G401 (cell line): ENCODE measurements around the gene IQSEC1. TPM values are rescaled to one million over a fixed set of nuclear protein-coding genes. Genes with fewer than 3 reads are reported as not detected.
"Not testable (repeated sequence)": the region's sequence is repeated elsewhere in the genome, so short reads cannot be mapped to it uniquely, and the experiment has no call there.

Experiments used
- DNase-seq: peaks from one replicate; pipeline ENCODE4 v3.0.0-alpha.2; 2015; ENCODE audit warnings: low spot score
- in situ Hi-C: cut with HindIII; loops from 2 replicates; pipeline ENCODE4 v1.10.0; 2016; ENCODE audit warnings: low sequenced_read_pairs, mixed read lengths
- total RNA-seq: library from RNA; depleted of rRNA; stranded (reverse); fragments of >200 nt; shearing (Covaris generic); gene quantifications from 2 replicates; pipeline ENCODE4 v1.2.3, GENCODE V29; 2014; rRNA removed

The IQSEC1 gene
- total RNA-seq, 1 experiment from 2014 or later, result 10.7 TPM

DNA sequence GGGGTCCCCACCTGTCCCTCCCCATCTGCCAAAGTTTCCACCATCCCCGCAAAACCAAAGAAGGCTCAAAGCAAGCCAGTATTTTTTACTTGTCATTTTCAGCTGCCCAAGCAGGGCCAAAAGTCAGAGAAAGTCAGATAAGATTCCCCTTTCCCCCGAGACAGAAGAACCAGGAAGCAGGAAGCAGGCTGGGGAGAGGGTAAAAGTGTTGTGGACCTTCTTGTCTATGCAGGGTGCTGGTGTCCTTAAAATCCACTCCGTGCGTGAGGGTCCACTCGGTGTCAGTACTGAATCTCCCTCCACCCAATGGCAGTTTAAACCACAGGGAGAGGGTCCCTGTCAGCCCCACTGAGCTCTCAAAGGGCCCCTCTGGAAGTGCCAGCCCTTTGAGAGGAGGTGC, 211.6 kb downstream of the IQSEC1 start:
- DNase-seq, result no peak
- in situ Hi-C loops, result no loop called here

DNA sequence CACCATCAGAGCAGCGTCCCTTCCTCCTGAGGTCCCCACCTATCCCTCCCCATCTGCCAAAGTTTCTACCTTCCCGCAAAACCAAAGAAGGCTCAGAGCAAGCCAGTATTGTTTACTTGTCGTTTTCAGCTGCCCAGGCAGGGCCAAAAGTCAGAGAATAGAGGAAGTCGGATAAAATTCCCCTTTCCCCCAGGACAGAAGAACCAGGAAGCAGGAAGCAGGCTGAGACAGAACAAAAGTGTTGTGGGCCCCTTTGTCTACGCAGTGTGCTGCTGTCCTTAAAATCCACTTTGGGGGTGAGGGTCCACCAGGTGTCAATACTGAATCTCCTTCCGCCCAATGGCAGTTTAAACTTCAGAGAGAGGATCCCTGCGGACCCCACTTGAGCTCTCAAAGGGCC, 213.4 kb downstream of the IQSEC1 start:
- in situ Hi-C loops, result no loop called here
- DNase-seq, result no peak

DNA sequence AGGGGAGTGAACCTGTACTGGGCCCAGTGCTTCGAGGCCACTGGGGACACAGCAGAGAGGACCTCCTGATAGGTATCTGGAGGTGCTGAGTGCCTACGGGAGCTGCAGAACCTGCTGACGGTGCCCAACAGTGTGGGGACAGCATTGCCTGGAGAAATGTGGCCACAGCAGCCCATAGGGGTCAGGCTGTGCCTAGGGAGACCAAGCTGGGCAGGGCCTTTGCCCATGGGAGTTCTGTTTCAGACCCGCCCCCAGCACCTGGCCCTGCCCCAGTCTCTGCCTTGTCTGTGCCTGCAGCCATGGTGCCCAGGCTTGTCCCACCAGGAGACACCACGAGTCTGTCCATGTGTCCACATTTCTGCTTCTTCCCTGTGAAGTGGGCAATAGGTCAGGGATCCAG, 216.6 kb downstream of the IQSEC1 start:
- DNase-seq, result no peak
- in situ Hi-C loops, result no loop called here

DNA sequence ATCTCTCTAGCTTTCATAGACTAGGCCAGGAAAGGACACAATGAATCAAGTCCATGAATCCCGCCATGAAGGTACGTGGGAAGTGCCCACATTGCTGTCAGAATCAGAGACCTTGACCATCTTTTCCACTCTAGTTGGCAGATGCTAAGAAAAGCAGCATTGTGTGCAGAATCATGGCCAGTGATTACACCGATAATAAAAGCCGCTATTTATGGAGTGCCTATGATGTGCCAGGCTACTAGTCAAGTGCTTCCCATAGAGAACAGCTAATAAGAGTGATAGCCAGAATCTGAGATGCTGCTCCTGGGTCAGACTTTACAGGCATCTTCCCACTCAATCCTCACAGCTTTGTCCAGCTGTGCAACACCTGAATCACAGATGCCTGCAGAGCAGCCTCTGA, 218.7 kb downstream of the IQSEC1 start:
- no peak for DNase-seq
- in situ Hi-C loops, result no loop called here

DNA sequence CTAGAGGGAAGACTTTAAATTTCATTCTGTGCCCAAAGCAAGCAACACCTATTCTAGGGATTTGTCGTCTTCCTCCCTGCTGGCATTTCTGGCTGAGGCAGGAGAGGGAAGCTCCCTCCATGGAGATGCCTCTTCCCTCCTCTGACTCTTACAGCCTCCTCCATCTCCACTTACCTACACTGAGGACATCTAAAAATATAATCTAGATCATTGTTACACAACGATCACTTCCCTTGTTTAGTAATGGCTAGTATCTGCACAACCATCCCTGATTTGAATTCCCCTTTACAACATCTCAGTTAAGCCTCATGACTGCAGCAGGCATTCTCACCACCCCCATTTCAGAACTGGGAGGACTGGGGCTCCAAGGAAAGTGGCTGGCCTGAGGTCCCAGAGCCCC, 219.4 kb downstream of the IQSEC1 start:
- in situ Hi-C loops, DNase-seq: not testable (repeated sequence)

DNA sequence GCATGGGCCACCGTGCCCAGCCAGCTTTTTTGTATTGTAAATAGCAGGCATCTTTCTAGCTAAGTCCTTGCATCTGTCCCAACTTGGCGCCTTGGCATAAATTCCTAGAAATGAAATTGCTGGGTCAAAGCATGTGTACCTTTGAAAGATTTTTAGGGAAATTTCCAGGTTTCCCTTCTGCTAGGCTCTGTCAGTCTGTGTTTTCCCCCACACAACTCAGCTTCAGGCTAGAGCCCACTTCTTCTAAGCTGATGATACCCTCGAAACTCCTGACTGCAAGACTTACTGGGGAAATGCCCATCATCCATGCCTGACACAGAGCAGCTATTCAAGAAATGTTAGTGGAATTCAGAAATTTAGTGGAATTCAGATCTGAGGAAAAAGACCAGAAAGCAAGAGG, 221.0 kb downstream of the IQSEC1 start:
- DNase-seq, result no peak
- in situ Hi-C loops, result no loop called here

Other genes with a start within 250 kb of the IQSEC1 start
- gene RPL32, start 231.9 kb downstream of the IQSEC1 start, total RNA-seq, result 2,015 and 2,172 TPM in 2 replicates